ENCODE results near the gene RPL32.
"Not testable (repeated sequence)": the region's sequence is repeated elsewhere in the genome, so short reads cannot be mapped to it uniquely, and the experiment has no call there.

The RPL32 gene

GRCh38 chr3:12869035-12869621 is 27.8 kb upstream of the RPL32 start:
- intact Hi-C loops (cut with DNase I) = loop anchor here (5.0 kb wide), 1 partner anchor 113 kb away; no protein-coding TSS in a partner anchor
- peak in 1 of 10 donors; percentile 88 for DNase-seq

GRCh38 chr3:12868039-12869034 is 27.0 kb upstream of the RPL32 start:
- DNase-seq = peak; percentile 72 to 98 (median 86)
- intact Hi-C loops (cut with DNase I) = loop anchor here (1.0 to 5.0 kb wide), 2 partner anchors 24 to 114 kb away; no protein-coding TSS in a partner anchor

GRCh38 chr3:12866836-12867235 is 25.5 kb upstream of the RPL32 start:
- DNase-seq = peak in 1 of 10 donors; percentile 49
- intact Hi-C loops (cut with DNase I) = loop anchor here (5.0 kb wide), 1 partner anchor 115 kb away; no protein-coding TSS in a partner anchor

- intact Hi-C loops (cut with DNase I) = loop anchor here (5.0 kb wide), 1 partner anchor 117 kb away; no protein-coding TSS in a partner anchor
These were observed 23.9 kb upstream of the RPL32 start for GRCh38 chr3:12865271-12865670.

GRCh38 chr3:12862387-12862786 is 21.0 kb upstream of the RPL32 start:
- intact Hi-C loops (cut with DNase I) = no loop called here
- DNase-seq = no peak

More at GRCh38 chr3:12865271-12865670, 23.9 kb upstream of the RPL32 start:
- DNase-seq = no peak

GRCh38 chr3:12861611-12862010 is 20.2 kb upstream of the RPL32 start:
- intact Hi-C loops (cut with DNase I) = no loop called here
- no peak for DNase-seq

- intact Hi-C loops (cut with DNase I) = no loop called here
- no peak for DNase-seq
These were observed 18.5 kb upstream of the RPL32 start for GRCh38 chr3:12859840-12860239.

- intact Hi-C loops (cut with DNase I) = no loop called here
- peak in 1 of 10 donors; percentile 61 for DNase-seq
These were observed 15.3 kb upstream of the RPL32 start for GRCh38 chr3:12856626-12857025.

GRCh38 chr3:12854565-12854964 is 13.2 kb upstream of the RPL32 start:
- DNase-seq = no peak
- intact Hi-C loops (cut with DNase I) = no loop called here

GRCh38 chr3:12853847-12854246 is 12.5 kb upstream of the RPL32 start:
- DNase-seq; intact Hi-C loops (cut with DNase I): not testable (repeated sequence)

GRCh38 chr3:12852201-12852600 is 10.8 kb upstream of the RPL32 start:
- intact Hi-C loops (cut with DNase I) = no loop called here
- DNase-seq = no peak

- no peak for DNase-seq
- intact Hi-C loops (cut with DNase I) = no loop called here
These were observed 4.4 kb upstream of the RPL32 start for GRCh38 chr3:12845811-12846210.

GRCh38 chr3:12842469-12842868 is 1.1 kb upstream of the RPL32 start:
- intact Hi-C loops (cut with DNase I) = no loop called here

GRCh38 chr3:12841970-12842328 is 584 bp upstream of the RPL32 start:
- intact Hi-C loops (cut with DNase I) = no loop called here
- DNase-seq = no peak

More at GRCh38 chr3:12842469-12842868, 1.1 kb upstream of the RPL32 start:
- DNase-seq = no peak

- peak in 5 of 10 donors; percentile 16 to 87 (median 26) for DNase-seq
- intact Hi-C loops (cut with DNase I) = no loop called here
These were observed 695 bp downstream of the RPL32 start for GRCh38 chr3:12840591-12841148.

GRCh38 chr3:12840148-12840547 is 1.2 kb downstream of the RPL32 start:
- intact Hi-C loops (cut with DNase I); DNase-seq: not testable (repeated sequence)

GRCh38 chr3:12839156-12839946 is 2.0 kb downstream of the RPL32 start:
- intact Hi-C loops (cut with DNase I) = no loop called here
- no peak for DNase-seq

GRCh38 chr3:12838179-12838965 is 3.0 kb downstream of the RPL32 start:
- DNase-seq = no peak
- intact Hi-C loops (cut with DNase I) = no loop called here

- intact Hi-C loops (cut with DNase I) = no loop called here
- no peak for DNase-seq
These were observed 3.9 kb downstream of the RPL32 start for GRCh38 chr3:12837295-12837986.

Measured in posterior cingulate gyrus (tissue), 11 donors.